Brain microvascular endothelial cell (primary cell): ENCODE results near the gene TMEM207.
A peak's percentile ranks its signal among the peaks of the same experiment; 100 is the strongest.

Experiments
- DNase-seq: peaks from one replicate; pipeline ENCODE4 v3.0.0-alpha.2; 2020
- H3K27ac ChIP-seq: fragments of 250-450 bp; sonication (Bioruptor Pico); 2 replicates; pipeline ENCODE4 v1.5.1; 2020; ENCODE audit warnings: mild to moderate bottlenecking, moderate library complexity
- H3K27me3 ChIP-seq: fragments of 250-450 bp; sonication (Bioruptor Pico); replicated peaks from 2 replicates; pipeline ENCODE4 v1.5.1; 2020; ENCODE audit warnings: mild to moderate bottlenecking
- H3K36me3 ChIP-seq: fragments of 250-450 bp; sonication (Bioruptor Pico); replicated peaks from 2 replicates; pipeline ENCODE4 v1.5.1; 2020; ENCODE audit warnings: mild to moderate bottlenecking
- H3K4me3 ChIP-seq: 2 replicates; pipeline ENCODE4 v1.5.1; 2011; ENCODE audit warnings: low read depth, mild to moderate bottlenecking, control low read depth, low read length, moderate library complexity
- CTCF ChIP-seq: IDR thresholded peaks from 2 replicates; pipeline ENCODE4 v1.5.1; 2011; ENCODE audit warnings: low read depth, mild to moderate bottlenecking, moderate library complexity, low read length, control low read depth, inconsistent platforms; ENCODE audit errors: missing control alignments
- in situ Hi-C: cut with HindIII; loops from 2 replicates; pipeline ENCODE4 v1.10.0; 2017; ENCODE audit warnings: low sequenced_read_pairs, low pct_ligation_motif_present

The TMEM207 gene

GRCh38 chr3:190430906-190431305, 18.8 kb downstream of the TMEM207 start:
- DNase-seq, result no peak
- no peak overlapping the region for H3K27ac ChIP-seq
- no peaks in the 10 kb centered on the region for H3K36me3 ChIP-seq
- H3K27me3 ChIP-seq, result no peaks in the 10 kb centered on the region
- H3K4me3 ChIP-seq, result no peak overlapping the region
- in situ Hi-C loops, result no loop called here
- TF ChIP-seq CTCF, result no peak

- no peaks in the 10 kb centered on the region for H3K27me3 ChIP-seq
- H3K36me3 ChIP-seq, result no peaks in the 10 kb centered on the region
- H3K4me3 ChIP-seq, result no peak overlapping the region
- no peak overlapping the region for H3K27ac ChIP-seq
- no peak for TF ChIP-seq CTCF
- DNase-seq, result peak; percentile 43
- in situ Hi-C loops, result no loop called here
These were observed 20.0 kb downstream of the TMEM207 start for GRCh38 chr3:190429681-190430080.

GRCh38 chr3:190426806-190427507, 22.7 kb downstream of the TMEM207 start:
- Histone ChIP-seq H3K4me3 (no peak overlapping the region), H3K27ac (no peak overlapping the region), H3K27me3 (no peaks in the 10 kb centered on the region), H3K36me3 (no peaks in the 10 kb centered on the region)
- no peak for DNase-seq
- TF ChIP-seq CTCF, result no peak
- in situ Hi-C loops, result no loop called here

- no peaks in the 10 kb centered on the region for H3K27me3 ChIP-seq
- no peak overlapping the region for H3K27ac ChIP-seq
- H3K4me3 ChIP-seq, result no peak overlapping the region
- no peaks in the 10 kb centered on the region for H3K36me3 ChIP-seq
- no peak for TF ChIP-seq CTCF
- in situ Hi-C loops, result no loop called here
- no peak for DNase-seq
These were observed 23.9 kb downstream of the TMEM207 start for GRCh38 chr3:190425833-190426232.

GRCh38 chr3:190424478-190425439, 24.9 kb downstream of the TMEM207 start:
- peak; percentile 65 for TF ChIP-seq CTCF
- Histone ChIP-seq H3K27me3 (no peaks in the 10 kb centered on the region), H3K4me3 (peak overlapping the region; percentile 12), H3K36me3 (no peaks in the 10 kb centered on the region), H3K27ac (no peak overlapping the region)
- DNase-seq, result peak; percentile 32
- in situ Hi-C loops, result no loop called here
